WERI-Rb-1 (cell line): Measurements from ENCODE around the gene MIR17HG.
A peak's percentile ranks its signal among the peaks of the same experiment; 100 is the strongest.

Experiments
- DNase-seq: peaks from one replicate; pipeline ENCODE4 v3.0.0-alpha.2; 2020
- H3K27ac ChIP-seq: fragments of 250-450 bp; sonication (Bioruptor Pico); 2 replicates; pipeline ENCODE4 v1.5.1; 2020; ENCODE audit warnings: mild to moderate bottlenecking, moderate library complexity
- H3K27me3 ChIP-seq: fragments of 250-450 bp; sonication (Bioruptor Pico); 2 replicates; pipeline ENCODE4 v1.5.1; 2021; ENCODE audit warnings: mild to moderate bottlenecking, low read depth, moderate library complexity; ENCODE audit not compliant: insufficient read depth, severe bottlenecking
- H3K36me3 ChIP-seq: fragments of 250-450 bp; sonication (Bioruptor Pico); 2 replicates; pipeline ENCODE4 v1.5.1; 2020; ENCODE audit warnings: mild to moderate bottlenecking, moderate library complexity
- H3K4me3 ChIP-seq: 2 replicates; pipeline ENCODE4 v1.5.1; 2011; ENCODE audit warnings: low read depth, mild to moderate bottlenecking, control low read depth, low read length
- H3K9me3 ChIP-seq: fragments of 250-450 bp; sonication (Bioruptor Pico); 2 replicates; pipeline ENCODE4 v1.5.1; 2021; ENCODE audit warnings: mild to moderate bottlenecking, moderate library complexity; ENCODE audit not compliant: severe bottlenecking
- TF ChIP-seq, protein P1 (sequence below): IDR thresholded peaks from 2 replicates; pipeline ENCODE4 v1.5.1; 2011; ENCODE audit warnings: low read depth, mild to moderate bottlenecking, control low read depth, inconsistent platforms, low read length

Gene MIR17HG

DNA sequence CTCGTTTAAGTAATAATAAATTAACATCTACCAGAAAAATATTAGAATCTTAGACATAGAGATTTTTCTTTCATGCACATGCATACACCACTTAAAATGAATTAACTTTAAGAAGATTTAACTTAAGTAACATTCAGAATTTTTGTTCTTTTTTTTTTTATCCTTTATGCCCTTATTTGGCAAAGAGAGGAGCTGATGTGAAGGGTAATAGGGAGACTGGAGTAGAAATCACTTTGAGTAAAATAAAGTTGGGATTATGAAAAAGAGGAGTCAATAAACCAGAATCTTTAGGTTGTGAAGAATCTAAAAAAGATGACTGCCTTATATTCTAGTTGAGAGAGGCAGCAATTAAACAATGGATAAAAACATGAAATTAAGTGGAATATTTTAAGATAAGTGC lies 18.8 kb upstream of the MIR17HG start:
- Histone ChIP-seq H3K4me3 (no peak overlapping the region), H3K9me3 (no peaks in the 10 kb centered on the region), H3K36me3 (no peaks in the 10 kb centered on the region), H3K27ac (no peak overlapping the region), H3K27me3 (no peaks in the 10 kb centered on the region)
- TF ChIP-seq, protein P1, sequence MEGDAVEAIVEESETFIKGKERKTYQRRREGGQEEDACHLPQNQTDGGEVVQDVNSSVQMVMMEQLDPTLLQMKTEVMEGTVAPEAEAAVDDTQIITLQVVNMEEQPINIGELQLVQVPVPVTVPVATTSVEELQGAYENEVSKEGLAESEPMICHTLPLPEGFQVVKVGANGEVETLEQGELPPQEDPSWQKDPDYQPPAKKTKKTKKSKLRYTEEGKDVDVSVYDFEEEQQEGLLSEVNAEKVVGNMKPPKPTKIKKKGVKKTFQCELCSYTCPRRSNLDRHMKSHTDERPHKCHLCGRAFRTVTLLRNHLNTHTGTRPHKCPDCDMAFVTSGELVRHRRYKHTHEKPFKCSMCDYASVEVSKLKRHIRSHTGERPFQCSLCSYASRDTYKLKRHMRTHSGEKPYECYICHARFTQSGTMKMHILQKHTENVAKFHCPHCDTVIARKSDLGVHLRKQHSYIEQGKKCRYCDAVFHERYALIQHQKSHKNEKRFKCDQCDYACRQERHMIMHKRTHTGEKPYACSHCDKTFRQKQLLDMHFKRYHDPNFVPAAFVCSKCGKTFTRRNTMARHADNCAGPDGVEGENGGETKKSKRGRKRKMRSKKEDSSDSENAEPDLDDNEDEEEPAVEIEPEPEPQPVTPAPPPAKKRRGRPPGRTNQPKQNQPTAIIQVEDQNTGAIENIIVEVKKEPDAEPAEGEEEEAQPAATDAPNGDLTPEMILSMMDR = no peak
- no peak for DNase-seq

DNA sequence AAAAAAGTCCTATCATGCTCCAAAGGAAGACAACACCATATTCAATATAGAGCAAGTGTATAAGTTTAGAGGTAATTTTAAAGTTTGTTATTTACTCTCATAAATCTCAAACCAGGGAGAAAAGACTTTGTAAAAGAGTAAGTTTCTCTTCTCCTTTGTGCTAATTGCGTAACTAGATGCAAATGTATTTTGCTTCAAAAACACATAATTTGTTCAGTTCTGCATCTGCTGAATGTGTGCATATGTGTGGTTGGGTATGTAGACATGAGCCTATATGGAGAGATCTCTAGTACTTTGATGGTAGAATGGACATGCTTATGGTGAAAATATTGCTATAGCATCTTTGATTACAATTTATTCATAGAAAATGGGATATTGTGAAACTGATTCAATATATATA lies 17.8 kb upstream of the MIR17HG start:
- Histone ChIP-seq H3K36me3 (no peaks in the 10 kb centered on the region), H3K27ac (no peak overlapping the region), H3K27me3 (no peaks in the 10 kb centered on the region), H3K9me3 (no peaks in the 10 kb centered on the region), H3K4me3 (no peak overlapping the region)
- DNase-seq = no peak
- TF ChIP-seq, protein P1 = no peak

DNA sequence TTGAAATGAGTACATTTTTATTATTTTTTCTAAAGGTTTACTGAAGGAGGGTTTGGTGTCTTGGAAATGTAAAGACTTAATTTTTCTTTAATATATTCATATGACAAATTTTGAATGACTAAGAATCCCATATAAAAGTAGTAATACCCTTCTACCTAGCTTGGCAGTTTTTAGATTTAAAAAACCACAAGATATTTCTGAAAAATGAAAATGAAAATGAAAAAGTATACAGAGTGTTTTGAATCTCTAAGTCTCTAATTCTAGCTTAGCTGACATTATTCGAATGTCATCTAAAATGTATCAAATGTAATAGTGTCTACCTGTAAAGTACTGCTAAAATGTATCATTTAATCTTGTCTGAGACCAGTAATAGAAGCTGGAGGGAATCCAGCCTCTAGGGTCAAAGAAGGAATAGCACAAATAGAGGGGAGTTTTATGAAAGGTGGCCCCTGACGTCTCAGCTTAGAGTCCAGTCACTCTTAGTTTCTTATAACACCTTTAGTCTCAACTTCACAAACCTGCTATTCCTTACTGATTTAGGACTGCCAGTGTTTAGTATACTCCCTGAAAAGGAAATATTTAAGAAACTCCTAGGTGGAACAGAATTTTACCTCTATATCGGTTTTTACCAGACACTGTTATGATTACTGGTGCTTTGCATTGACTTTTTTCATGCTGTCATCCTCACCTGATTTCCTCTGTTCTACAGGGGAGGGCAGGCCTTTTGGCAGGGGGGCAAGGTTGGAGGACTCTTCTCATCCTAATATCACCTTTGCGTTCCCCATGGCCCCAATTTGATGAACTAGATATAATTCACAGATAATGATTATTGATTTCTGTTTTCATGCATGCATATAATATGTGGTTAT lies 16.2 kb upstream of the MIR17HG start:
- Histone ChIP-seq H3K4me3 (no peak overlapping the region), H3K36me3 (no peaks in the 10 kb centered on the region), H3K9me3 (no peaks in the 10 kb centered on the region), H3K27me3 (no peaks in the 10 kb centered on the region), H3K27ac (no peak overlapping the region)
- no peak for DNase-seq
- TF ChIP-seq, protein P1 = no peak

DNA sequence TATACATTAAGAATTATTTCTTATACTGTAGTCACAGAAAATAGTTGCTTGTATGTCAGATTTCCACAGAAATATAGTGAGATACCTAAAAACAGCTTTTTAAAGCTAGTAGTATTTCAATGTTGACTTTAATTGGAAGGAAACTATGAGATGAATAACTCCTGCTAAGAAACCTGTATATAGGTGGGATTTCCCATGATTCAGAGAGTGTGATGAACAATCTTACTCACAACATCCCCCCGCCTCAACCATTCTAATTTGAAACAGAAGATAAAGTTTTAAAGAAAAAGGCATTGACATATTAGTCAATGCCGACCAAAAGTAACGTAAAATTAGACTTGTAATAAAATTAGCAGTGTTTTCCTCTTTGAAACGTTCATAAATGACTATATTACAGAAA lies 1.4 kb upstream of the MIR17HG start:
- TF ChIP-seq, protein P1 = no peak
- Histone ChIP-seq H3K27ac (no peak overlapping the region), H3K36me3 (peaks cover 29% of the 10 kb centered on the region), H3K27me3 (no peaks in the 10 kb centered on the region), H3K4me3 (no peak overlapping the region), H3K9me3 (no peaks in the 10 kb centered on the region)
- no peak for DNase-seq

DNA sequence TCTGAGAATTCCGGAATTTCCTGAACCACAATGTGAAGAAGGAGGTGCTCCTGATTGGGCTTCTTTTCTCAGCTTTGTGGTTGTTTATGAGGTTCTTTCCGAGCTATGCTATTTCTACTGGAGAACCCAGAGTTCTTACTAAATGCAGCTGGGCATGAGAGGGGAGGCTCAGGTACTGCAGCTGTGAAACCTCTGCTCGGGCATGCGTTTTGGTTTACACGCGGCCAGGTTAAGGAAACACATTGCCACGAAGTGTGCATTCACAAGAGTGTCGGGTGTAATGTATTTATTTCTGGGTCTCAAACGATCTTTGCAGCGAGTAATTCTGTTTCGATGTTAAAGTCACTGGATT lies 661 bp upstream of the MIR17HG start:
- Histone ChIP-seq H3K4me3 (peak overlapping the region; percentile 70), H3K27me3 (no peaks in the 10 kb centered on the region), H3K9me3 (no peaks in the 10 kb centered on the region), H3K36me3 (peaks cover 36% of the 10 kb centered on the region), H3K27ac (peak overlapping the region; percentile 99)
- TF ChIP-seq, protein P1 = no peak
- DNase-seq = peak; percentile 53
